NCI-H524 (cell line): Measurements from ENCODE around the gene RFX2.
"Not testable (repeated sequence)": the region's sequence is repeated elsewhere in the genome, so short reads cannot be mapped to it uniquely, and the experiment has no call there.

ENCODE experiments used
- DNase-seq, 2 experiments: peaks; one replicate each; lab custom pipeline; 2025; lab: John Stamatoyannopoulos, UW

The RFX2 gene

GRCh38 chr19:5971714-5972354, 138.5 kb downstream of the RFX2 start:
- DNase-seq, result no peak

DNA sequence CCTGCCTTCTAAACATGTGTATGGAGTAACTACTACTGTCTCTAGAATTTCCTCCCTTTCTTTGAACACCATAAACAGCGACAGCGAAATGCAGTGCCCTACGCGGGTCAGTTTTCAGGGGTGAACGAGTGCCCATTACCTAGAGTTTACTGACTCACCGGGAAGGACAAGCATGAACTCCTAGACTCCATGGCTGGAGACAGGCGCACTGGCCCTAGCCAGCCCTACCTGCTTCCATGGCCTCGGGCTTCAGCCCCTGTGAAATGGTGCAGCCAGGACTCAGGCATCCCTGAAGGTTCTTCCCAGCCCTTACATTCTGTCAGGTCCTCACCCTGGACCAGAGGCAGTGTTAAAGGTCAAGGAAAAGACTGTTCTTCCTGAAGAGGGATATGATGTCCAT, 140.8 kb downstream of the RFX2 start:
- DNase-seq, result no peak

DNA sequence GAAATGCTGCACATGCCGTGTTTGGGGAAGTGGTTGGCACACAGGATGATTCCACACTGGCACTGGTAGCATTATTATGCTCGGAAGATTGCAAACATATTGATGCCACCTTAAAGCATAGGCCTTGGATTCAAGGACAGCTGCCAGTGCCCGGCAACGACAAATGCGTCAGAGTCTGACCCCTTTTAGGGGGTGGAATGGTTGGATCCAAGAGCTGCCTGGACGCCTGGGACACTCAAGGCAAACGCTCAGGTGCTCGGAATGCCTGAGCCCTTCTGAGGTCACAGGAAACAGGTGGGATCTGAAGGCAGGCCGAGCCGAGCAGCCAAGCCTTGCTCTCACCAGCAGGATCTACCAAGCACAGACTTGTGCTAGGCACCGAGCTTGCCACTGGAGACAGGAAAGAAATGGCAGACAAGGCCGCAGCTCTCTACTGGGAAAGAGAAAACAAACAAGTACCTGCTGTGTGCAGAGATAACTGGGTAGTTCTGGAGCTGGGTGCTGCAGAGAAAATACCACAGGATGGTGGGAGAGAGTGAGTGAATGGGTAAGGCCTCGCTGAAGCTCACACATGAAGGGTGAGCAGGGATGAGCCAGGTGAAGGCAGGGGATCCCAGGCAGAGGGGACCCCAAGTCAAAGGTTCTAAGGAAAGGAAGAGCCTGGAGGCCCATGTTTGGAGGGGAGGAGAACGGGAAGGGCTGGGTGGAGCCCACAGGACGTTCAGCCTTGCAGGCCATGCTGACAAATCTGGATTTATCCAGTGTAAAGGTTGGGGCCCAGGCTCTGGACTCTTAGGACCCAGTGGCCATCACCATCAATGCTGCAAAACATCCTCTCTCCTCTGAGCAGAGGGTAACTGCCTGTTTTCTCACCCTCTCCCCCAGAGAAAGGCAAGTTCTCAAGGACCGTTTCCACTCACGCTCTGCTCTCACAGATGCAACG, 141.6 kb downstream of the RFX2 start:
- no peak for DNase-seq

DNA sequence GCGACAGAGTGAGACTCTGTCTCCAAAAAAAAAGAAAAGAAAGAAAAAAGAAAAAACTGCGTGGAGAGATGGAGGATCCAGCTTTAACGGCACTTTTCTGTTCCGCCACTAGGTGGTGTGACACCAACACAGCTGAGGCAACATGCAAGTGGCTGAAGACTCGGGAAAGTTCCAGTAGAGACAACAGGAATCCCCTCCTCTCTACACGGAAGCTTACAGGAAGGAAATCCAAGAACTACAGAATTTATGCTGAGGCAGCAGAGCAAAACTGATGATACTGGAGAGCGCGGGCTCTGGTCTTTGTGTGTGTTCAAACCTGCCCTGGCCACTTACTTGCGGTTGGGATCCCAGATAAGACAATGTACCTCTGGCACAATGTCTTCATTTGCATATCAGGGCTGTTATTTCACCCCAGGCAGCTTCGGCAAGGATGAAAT, 142.3 kb downstream of the RFX2 start:
- peak; percentile 17 to 48 for DNase-seq

- no peak for DNase-seq
Measured at GRCh38 chr19:5967571-5967970, 142.7 kb downstream of the RFX2 start.

DNA sequence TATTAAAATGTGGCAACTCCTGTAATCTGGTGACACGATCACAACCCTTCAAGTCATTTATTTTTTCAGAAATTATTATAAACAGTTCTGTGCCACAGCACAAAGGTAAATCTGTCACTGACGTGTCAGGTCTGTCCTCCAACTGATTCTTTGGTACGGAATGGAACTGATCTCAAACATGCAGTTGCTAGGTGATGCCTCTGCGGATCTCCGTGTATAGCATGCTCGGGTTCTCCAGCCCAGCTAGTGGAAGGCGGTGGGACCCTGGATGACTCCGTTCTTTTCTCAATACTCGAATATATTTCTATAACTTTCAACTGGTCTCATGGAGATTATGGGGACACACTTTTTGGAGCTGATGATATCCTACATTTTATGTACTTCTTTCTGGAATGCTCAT, 143.4 kb downstream of the RFX2 start:
- DNase-seq, result no peak

DNA sequence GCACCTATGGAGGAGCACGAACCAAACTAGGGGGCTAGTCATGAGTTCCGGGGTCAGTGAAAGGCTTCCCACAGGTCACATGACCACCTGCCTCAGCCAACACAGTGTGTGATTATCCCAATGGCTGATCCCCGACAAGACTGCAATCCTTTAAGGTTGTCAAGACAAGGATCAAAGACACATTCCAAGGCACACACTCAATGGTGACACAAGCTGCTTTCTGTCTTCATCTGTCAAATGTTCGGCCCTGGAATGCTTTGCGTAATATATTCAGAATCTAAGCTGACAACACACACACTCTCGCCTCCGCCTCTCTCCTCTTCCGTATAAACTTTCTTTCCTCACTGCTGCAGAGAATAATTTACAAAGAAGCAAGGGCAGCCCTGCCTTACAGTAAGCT, 144.1 kb downstream of the RFX2 start:
- DNase-seq, result no peak

DNA sequence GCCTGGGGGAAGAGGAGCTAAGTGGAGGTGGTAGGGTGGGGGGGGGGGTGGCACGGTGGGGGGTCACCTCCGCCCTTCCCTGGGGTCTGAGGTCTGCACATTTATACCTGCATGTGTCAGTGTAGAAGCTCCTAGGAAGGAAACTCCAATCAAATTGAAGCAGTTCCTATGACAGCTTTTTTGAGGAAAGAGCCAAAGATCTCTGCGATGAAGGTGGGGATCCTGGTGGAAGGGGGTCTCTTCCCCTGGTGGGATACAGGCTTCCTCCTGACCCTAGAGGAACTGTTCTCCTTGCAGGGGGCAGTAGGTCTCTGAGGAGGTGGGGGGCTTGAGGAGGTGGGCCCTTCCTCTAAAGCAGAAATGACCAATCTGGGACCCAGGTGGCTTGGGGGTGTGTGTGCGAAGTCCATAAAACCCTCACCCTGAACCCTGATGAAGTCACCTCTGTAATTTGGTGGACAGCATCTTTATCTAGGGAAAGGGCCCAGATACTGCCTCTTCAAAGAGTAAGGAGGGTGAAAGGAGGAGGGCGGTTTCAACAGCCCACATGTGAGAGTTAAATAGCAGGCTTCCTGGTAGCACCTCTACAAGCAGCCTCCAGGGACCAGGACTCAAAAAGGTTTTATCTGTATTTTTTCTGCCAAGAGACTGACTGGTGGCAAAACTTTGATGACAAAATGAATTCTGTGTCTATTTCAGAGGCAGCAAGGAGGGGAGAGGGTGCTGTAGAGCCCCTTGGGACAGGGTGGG, 145.3 kb downstream of the RFX2 start:
- no peak for DNase-seq

GRCh38 chr19:5963855-5964254, 146.4 kb downstream of the RFX2 start:
- no peak for DNase-seq

- DNase-seq, result not testable (repeated sequence)
Measured at GRCh38 chr19:5963259-5963658, 147.0 kb downstream of the RFX2 start.

DNA sequence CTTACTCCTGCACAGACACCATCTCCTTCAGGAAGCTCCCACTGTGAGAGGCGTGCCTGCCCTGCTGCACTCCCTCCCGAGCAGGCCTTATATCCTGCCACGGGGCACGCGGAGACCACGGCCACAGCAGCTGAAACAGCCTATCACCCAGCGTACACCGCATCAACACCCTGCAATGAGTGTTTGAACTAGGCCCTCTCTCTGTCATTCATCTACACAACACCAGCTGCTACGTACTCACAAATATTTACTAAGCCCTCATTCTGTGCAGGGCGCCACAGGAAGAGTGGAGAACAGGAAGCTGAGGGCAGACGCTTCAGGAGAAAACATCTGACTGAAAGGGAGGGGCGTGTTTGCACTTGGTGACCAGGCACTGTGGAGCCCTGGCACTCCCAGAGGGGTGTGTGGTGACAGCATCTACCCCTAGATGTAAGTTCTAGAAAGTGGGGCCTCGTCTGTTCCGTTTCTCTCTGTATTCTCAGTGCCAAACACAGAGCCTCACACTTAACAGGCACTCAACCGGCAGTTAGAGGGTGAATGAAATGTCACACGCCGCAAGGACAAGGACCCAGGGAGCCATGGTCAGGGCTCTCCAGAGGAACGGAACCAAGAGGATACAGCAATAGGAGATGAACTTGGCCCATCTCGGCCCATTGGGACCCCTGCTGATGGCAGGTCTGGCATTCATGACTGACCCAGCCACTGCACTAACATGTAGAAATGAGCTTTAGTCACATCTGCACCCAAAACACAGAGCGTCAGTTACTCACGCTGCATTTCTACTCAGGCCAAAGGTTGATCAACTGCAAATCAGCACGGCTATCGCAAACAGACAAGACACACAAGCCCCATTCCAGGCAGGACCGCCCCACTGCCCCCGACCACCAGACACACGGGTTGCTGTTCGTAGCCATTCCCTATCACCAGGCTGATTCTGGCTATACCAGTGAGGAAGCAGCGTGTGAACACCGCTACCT, 148.0 kb downstream of the RFX2 start:
- DNase-seq, result peak in 1 of 2 experiments; percentile 10

- DNase-seq, result not testable (repeated sequence)
Measured at GRCh38 chr19:5961641-5961968, 148.7 kb downstream of the RFX2 start.

DNA sequence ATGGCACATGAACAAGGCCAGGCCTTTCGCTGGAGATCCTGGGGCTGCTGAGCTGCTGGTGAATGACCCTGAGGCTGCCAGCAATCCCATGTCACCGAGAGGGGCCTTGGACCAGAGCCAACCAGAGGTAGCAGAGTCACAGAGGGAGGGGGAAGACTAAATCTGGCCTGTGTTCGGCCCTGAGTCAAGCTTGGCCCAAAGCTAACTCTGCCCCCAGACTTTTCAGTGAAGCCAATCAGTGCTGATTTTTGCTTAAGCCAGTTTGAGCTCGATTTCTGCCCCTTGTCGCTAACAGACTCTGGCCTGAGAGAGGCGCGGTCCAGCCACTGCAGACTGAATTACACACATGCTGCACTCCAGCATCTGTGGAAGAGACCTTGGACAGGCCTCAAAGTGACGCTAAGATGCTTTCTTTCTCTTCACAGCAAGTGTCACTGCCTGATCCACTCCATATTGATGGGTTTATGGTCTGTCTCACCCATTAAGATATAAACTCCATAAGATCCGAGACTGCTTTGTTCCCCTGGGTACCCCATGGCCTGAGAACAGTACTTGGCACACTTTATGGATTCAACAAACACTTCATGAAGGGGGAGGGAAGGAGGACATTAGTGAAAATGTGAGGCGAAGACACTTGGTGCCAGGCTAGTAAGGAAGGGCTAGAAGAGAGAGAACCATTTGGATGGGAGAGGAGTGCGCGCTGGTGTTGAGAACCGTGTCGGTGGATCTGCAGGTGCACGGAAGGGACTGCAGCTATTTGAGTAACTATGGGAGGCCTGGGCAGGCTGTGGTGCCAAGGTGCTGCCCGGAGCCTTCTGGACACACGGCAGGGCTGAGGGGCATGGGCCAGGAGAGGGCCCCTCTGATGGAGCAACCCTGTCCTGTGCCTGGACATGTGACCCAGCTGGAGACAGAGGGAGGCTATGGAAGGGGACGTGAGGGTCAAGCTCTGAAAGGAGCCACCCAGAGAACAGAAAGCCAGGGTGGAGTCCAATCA, 150.0 kb downstream of the RFX2 start:
- no peak for DNase-seq

DNA sequence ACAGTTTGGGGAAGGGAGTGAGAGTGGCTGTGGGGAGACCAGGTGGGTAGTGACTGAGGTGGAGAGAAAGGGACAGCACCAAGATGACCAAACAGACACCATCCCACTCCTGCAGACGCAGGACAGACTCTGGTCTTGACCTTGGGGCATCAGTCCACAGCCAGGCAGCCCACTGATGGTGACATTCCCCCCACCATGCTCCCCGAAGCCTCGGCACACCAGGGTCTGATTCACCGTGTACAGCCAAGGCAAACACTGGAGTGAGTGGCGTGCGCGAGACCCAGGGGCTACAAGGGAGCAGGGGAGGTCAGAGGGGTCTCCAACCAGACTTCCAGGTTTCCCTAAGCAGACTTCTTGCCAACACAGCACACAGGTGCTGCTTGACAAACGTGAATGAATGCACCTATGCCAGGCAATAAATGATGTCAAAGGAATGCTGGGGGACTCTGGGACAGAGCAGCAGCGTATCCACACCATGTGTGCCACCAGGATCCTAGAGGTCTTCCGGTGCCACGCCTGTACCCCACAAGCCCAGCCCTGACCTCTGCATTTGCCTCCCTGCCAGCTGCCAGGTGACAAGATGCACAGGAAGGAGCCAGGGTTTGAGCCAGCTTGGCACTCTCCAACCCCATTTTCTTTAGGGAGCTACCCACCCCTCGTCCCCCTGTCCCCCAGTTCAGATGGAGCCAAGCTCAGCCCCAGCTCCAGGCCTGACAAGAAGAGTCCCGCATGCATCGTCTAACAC, 150.9 kb downstream of the RFX2 start:
- no peak for DNase-seq

GRCh38 chr19:5958851-5959122, 151.5 kb downstream of the RFX2 start:
- no peak for DNase-seq

DNA sequence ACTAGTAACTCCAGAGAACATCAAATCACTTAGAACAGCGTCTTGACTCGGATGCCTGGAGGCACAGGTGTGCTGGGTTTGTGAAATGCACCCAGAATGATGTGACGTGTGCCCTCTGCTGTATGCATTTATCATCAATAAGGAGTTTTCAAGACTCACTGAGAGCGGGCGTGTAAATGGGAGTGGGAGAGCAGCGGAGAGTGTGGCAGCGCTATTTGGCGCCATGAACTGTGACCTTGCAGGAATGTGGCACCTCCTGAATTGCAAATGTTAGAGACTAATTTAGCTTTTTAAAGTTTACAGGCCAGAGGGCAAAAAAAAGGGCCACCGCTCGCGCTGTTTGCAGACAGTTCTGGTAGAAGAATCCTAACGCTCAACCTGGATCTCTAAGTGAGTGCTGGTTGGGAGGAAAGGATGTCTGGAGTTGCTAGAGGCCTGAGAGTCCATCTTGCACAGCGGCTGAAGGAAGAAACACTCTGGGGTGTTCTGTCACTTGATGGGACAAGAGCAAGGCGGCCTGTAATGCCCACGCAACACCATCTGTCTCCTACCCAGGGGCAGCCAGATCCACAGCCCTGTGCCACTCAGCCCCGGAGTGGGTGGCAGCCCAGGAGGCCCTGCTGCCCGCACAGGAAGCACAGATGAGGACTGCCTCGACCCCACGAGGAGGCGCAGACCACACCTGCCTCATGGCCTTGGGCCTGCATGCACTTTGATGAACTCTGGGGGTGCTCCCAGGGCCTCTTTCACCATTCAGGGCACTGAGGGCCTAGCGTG, 152.0 kb downstream of the RFX2 start:
- peak; percentile 10 to 21 for DNase-seq

GRCh38 chr19:5957170-5957569, 153.1 kb downstream of the RFX2 start:
- DNase-seq, result no peak

DNA sequence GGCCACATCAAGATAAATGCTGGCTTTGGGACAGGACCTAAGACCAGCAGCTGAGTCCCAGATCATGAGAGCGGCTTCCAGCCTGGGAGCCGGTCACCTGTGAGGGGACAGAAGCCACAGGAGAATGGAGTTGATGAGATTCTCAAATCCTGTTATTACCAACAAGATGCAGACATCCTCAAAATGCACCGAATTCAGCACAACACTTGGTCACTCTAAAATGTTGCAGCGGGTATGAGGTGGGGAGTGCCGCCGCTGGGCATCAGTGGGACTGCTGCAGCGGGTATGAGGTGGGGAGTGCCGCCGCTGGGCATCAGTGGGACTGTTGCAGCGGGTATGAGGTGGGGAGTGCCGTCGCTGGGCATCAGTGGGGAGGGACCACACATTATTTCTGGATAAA, 153.6 kb downstream of the RFX2 start:
- DNase-seq, result no peak

DNA sequence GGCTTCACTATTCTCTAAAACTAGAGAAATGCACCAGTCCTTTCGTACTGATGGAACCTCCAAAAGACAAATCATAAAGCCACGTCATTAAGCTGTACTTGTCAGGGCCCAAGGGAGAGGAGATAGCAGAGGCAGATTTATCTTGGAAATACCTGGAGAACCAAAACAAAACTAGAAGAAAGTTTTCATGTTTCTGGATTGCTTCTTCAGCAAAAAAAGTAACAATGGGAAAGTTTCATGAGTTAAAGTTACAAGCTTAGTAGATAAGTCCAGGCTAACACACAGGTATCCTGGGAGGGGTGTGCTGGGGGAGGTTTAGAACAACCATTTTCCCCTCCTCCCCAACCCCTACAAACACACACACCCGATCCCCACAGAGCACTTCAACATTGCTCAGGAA, 154.0 kb downstream of the RFX2 start:
- DNase-seq, result no peak
